Peyer's patch (tissue), 4 donors: ENCODE data around the gene UTF1. TPM values are rescaled to one million over a fixed set of nuclear protein-coding genes. Genes with fewer than 3 reads are reported as not detected.
A peak's percentile ranks its signal among the peaks of the same experiment; 100 is the strongest.

ENCODE experiments used
- DNase-seq, 3 donors: peaks; one replicate each; pipeline ENCODE4 v3.0.0-alpha.2; 2017 to 2019
- H3K27ac ChIP-seq, 4 donors: fragments of 200-600 bp; sonication (generic); one replicate each; pipeline ENCODE4 v1.5.1; 2016 to 2019
- H3K27me3 ChIP-seq, 2 donors: fragments of 200-600 bp; sonication (generic); one replicate each; pipeline ENCODE4 v1.5.1; 2019
- H3K36me3 ChIP-seq, 3 donors: fragments of 200-600 bp; sonication (generic); one replicate each; pipeline ENCODE4 v1.5.1; 2016 to 2019
- H3K4me1 ChIP-seq, 4 donors: fragments of 200-600 bp; sonication (generic); one replicate each; pipeline ENCODE4 v1.5.1; 2016 to 2019
- H3K4me3 ChIP-seq, 4 donors: fragments of 200-600 bp; sonication (generic); 1 replicate in 3 of 4; 2 replicates in 1 of 4; pipeline ENCODE4 v1.5.1; 2016 to 2019; ENCODE audit warnings: mild to moderate bottlenecking in 1 of 4
- H3K9me3 ChIP-seq, 4 donors: fragments of 200-600 bp; sonication (generic); one replicate each; pipeline ENCODE4 v1.5.1; 2016 to 2019; ENCODE audit warnings: mild to moderate bottlenecking in 1 of 4
- CTCF ChIP-seq, 6 experiments: fragments of 450-650 bp in 4 of 6; fragments of 200-600 bp in 2 of 6; sonication (generic) in 1 of 6; IDR thresholded peaks; one replicate each; pipeline ENCODE4 v1.5.1; 2017 to 2019; ENCODE audit warnings: antibody characterized with exemption in 6 of 6, mild to moderate bottlenecking in 3 of 6, moderate library complexity in 1 of 6
- POLR2A ChIP-seq, 2 donors: fragments of 450-650 bp; IDR thresholded peaks; one replicate each; pipeline ENCODE4 v1.5.1; 2017; ENCODE audit warnings: antibody characterized with exemption in 2 of 2, mild to moderate bottlenecking in 2 of 2, moderate library complexity in 2 of 2
- total RNA-seq, 4 donors: library from RNA; depleted of rRNA; stranded (reverse); fragments of >200 nt; gene quantifications; one replicate each; pipeline ENCODE4 v1.1.0, GENCODE V29; 2016

Gene UTF1
- total RNA-seq, 4 donors from 2014 or later, result not detected

- TF ChIP-seq CTCF (IDR thresholded peaks at IDR 0.05) (no peak), POLR2A (IDR thresholded peaks at IDR 0.05) (no peak)
- no peaks in the 10 kb centered on the region for H3K27me3 ChIP-seq
- H3K4me1 ChIP-seq, result peaks cover 7 to 32% (median 26%) of the 10 kb centered on the region in 4 donors
- DNase-seq, result no peak
- H3K9me3 ChIP-seq, result no peaks in the 10 kb centered on the region
- H3K36me3 ChIP-seq, result no peaks in the 10 kb centered on the region
- no peak overlapping the region for H3K4me3 ChIP-seq
- no peak overlapping the region for H3K27ac ChIP-seq
Measured at GRCh38 chr10:133255323-133255722, 25.3 kb downstream of the UTF1 start.

GRCh38 chr10:133257489-133258065 lies 27.6 kb downstream of the UTF1 start:
- peak overlapping the region; percentile 30 to 66 (median 56) for H3K27ac ChIP-seq
- DNase-seq, result peak; percentile 73 to 87 (median 84)
- peak overlapping the region in 3 of 4 donors; percentile 22 to 39 (median 30) for H3K4me3 ChIP-seq
- no peaks in the 10 kb centered on the region for H3K36me3 ChIP-seq
- TF ChIP-seq POLR2A (IDR thresholded peaks at IDR 0.05) (no peak), CTCF (IDR thresholded peaks at IDR 0.05) (peak in 4 of 6 experiments; percentile 25 to 49 (median 37))
- peaks cover 7 to 47% (median 29%) of the 10 kb centered on the region in 4 donors for H3K4me1 ChIP-seq
- no peaks in the 10 kb centered on the region for H3K9me3 ChIP-seq
- H3K27me3 ChIP-seq, result no peaks in the 10 kb centered on the region

GRCh38 chr10:133258066-133258817 lies 28.2 kb downstream of the UTF1 start:
- H3K4me1 ChIP-seq, result peaks cover 7 to 52% (median 29%) of the 10 kb centered on the region in 4 donors
- peak overlapping the region in 1 of 4 donors; percentile 22 for H3K4me3 ChIP-seq
- no peaks in the 10 kb centered on the region for H3K27me3 ChIP-seq

GRCh38 chr10:133258818-133259601 lies 29.0 kb downstream of the UTF1 start:
- TF ChIP-seq POLR2A (IDR thresholded peaks at IDR 0.05) (no peak), CTCF (IDR thresholded peaks at IDR 0.05) (no peak)
- H3K27ac ChIP-seq, result peak overlapping the region; percentile 21 to 66 (median 54)
- H3K9me3 ChIP-seq, result no peaks in the 10 kb centered on the region
- peaks cover 7 to 59% (median 29%) of the 10 kb centered on the region in 4 donors for H3K4me1 ChIP-seq
- H3K27me3 ChIP-seq, result no peaks in the 10 kb centered on the region
- peak in 2 of 3 donors; percentile 59 to 83 for DNase-seq
- no peaks in the 10 kb centered on the region for H3K36me3 ChIP-seq
- H3K4me3 ChIP-seq, result no peak overlapping the region

More at GRCh38 chr10:133258066-133258817, 28.2 kb downstream of the UTF1 start:
- DNase-seq, result peak in 2 of 3 donors; percentile 43 to 69
- H3K36me3 ChIP-seq, result no peaks in the 10 kb centered on the region
- TF ChIP-seq POLR2A (IDR thresholded peaks at IDR 0.05), result no peak
- TF ChIP-seq CTCF (IDR thresholded peaks at IDR 0.05), result no peak
- no peaks in the 10 kb centered on the region for H3K9me3 ChIP-seq
- peak overlapping the region; percentile 30 to 66 (median 56) for H3K27ac ChIP-seq

- Histone ChIP-seq H3K36me3 (no peaks in the 10 kb centered on the region), H3K27me3 (no peaks in the 10 kb centered on the region), H3K27ac (peak overlapping the region; percentile 21 to 66 (median 49)), H3K9me3 (no peaks in the 10 kb centered on the region), H3K4me1 (peaks cover 10 to 65% (median 32%) of the 10 kb centered on the region in 4 donors), H3K4me3 (no peak overlapping the region)
- no peak for DNase-seq
- no peak for TF ChIP-seq CTCF (IDR thresholded peaks at IDR 0.05)
- TF ChIP-seq POLR2A (IDR thresholded peaks at IDR 0.05), result no peak
Measured at GRCh38 chr10:133259602-133259989, 29.6 kb downstream of the UTF1 start.
